HG03196 (cell line): Measurements from ENCODE around the gene ACIN1.

Experiments used
- ATAC-seq: cut with Tn5 transposase; IDR thresholded peaks from one replicate; pipeline ENCODE4 v1.9.1; 2021; ENCODE audit not compliant: unreplicated experiment

The ACIN1 gene

GRCh38 chr14:23044840-23045239 lies 50.1 kb downstream of the ACIN1 start:
- no peak for ATAC-seq

GRCh38 chr14:23043754-23044153 lies 51.2 kb downstream of the ACIN1 start:
- ATAC-seq, result no peak

- ATAC-seq, result no peak
These were observed 51.8 kb downstream of the ACIN1 start for GRCh38 chr14:23043145-23043544.

- no peak for ATAC-seq
These were observed 52.6 kb downstream of the ACIN1 start, which contains the start of gene PSMB11 for GRCh38 chr14:23042162-23042965. Gene PSMB11, plus strand, starts transcription at chr14:23042212. Its CDS starts 14 bp downstream, at chr14:23042226.

GRCh38 chr14:23041729-23042128 lies 53.2 kb downstream of the ACIN1 start:
- ATAC-seq, result no peak

GRCh38 chr14:23040100-23040499 lies 54.8 kb downstream of the ACIN1 start:
- no peak for ATAC-seq

- ATAC-seq, result no peak
These were observed 59.4 kb downstream of the ACIN1 start for GRCh38 chr14:23035303-23036144.

- ATAC-seq, result peak; percentile 94
These were observed 60.2 kb downstream of the ACIN1 start, which contains the start of gene PSMB5 for GRCh38 chr14:23034498-23035302. Gene PSMB5, minus strand, starts transcription at chr14:23034900. Its CDS starts 19 bp downstream, at chr14:23034881.

GRCh38 chr14:23033801-23034497 lies 61.0 kb downstream of the ACIN1 start:
- no peak for ATAC-seq

- no peak for ATAC-seq
These were observed 61.6 kb downstream of the ACIN1 start for GRCh38 chr14:23033251-23033727.

- no peak for ATAC-seq
These were observed 64.0 kb downstream of the ACIN1 start for GRCh38 chr14:23030936-23031335.

GRCh38 chr14:23028799-23029198 lies 66.1 kb downstream of the ACIN1 start:
- no peak for ATAC-seq

GRCh38 chr14:23025151-23025814 lies 69.7 kb downstream of the ACIN1 start:
- no peak for ATAC-seq

GRCh38 chr14:23024612-23025075 lies 70.3 kb downstream of the ACIN1 start:
- ATAC-seq, result no peak

- ATAC-seq, result no peak
These were observed 71.2 kb downstream of the ACIN1 start for GRCh38 chr14:23023795-23024152.

- no peak for ATAC-seq
These were observed 71.7 kb downstream of the ACIN1 start for GRCh38 chr14:23023022-23023794.

GRCh38 chr14:23021889-23022442 lies 73.0 kb downstream of the ACIN1 start:
- no peak for ATAC-seq

GRCh38 chr14:23021434-23021833 lies 73.5 kb downstream of the ACIN1 start:
- ATAC-seq, result no peak
